BLaER1 treated with 17β-estradiol and CSF1 and Interleukin-3, amounts not matched to agents 10 nM and 100 nM (cell line): Measurements from ENCODE around the gene MND1.

Source experiments
- H3K27ac ChIP-seq, 11 experiments: shearing (Covaris generic); formaldehyde crosslinking; 2 replicates each; pipeline ENCODE4 v1.8.1; 2022
- H3K27me3 ChIP-seq, 11 experiments: shearing (Covaris generic); formaldehyde crosslinking; 2 replicates each; pipeline ENCODE4 v1.8.1; 2022
- H3K36me3 ChIP-seq, 11 experiments: shearing (Covaris generic); formaldehyde crosslinking; 2 replicates each; pipeline ENCODE4 v1.8.1; 2022
- H3K4me1 ChIP-seq, 10 experiments: shearing (Covaris generic); formaldehyde crosslinking; 2 replicates each; pipeline ENCODE4 v1.8.1; 2022
- H3K4me2 ChIP-seq, 11 experiments: shearing (Covaris generic); formaldehyde crosslinking; 2 replicates each; pipeline ENCODE4 v1.8.1; 2022
- H3K4me3 ChIP-seq, 10 experiments: shearing (Covaris generic); formaldehyde crosslinking; 2 replicates each; pipeline ENCODE4 v1.8.1; 2022
- H3K9ac ChIP-seq, 11 experiments: shearing (Covaris generic); formaldehyde crosslinking; 2 replicates each; pipeline ENCODE4 v1.8.1; 2022
- H3K9me3 ChIP-seq, 11 experiments: shearing (Covaris generic); formaldehyde crosslinking; replicated peaks in 1 of 11; 2 replicates each; pipeline ENCODE4 v1.8.1; 2022
- H4K20me1 ChIP-seq, 11 experiments: shearing (Covaris generic); formaldehyde crosslinking; 2 replicates each; pipeline ENCODE4 v1.8.1; 2022
- Cebpa-rat ChIP-seq, 11 experiments: shearing (Covaris generic); IDR thresholded peaks; 2 replicates each; pipeline ENCODE4 v1.8.1; 2022

MND1 gene

GRCh38 chr4:153342751-153343552 lies 1.5 kb upstream of the MND1 start:
- H3K36me3 ChIP-seq = peaks cover 0 to 5% (median 0%) of the 10 kb centered on the region in 11 experiments; a peak in 1 of 22 replicates
- peak overlapping the region in 5 of 10 experiments; percentile 71 to 92 (median 78); a peak in 7 of 20 replicates for H3K4me3 ChIP-seq
- 0 out of 22 replicates have a peak, but pooled peaks cover 0 to 5% (median 0%) of the 10 kb centered on the region in 11 experiments for H3K9me3 ChIP-seq
- no peak for TF ChIP-seq Cebpa-rat (IDR thresholded peaks at IDR 0.05)
- peaks cover 55 to 72% (median 64%) of the 10 kb centered on the region in 10 experiments for H3K4me1 ChIP-seq
- no peaks in the 10 kb centered on the region for H4K20me1 ChIP-seq
- H3K27me3 ChIP-seq = no peaks in the 10 kb centered on the region; a peak in 1 of 22 replicates
- H3K27ac ChIP-seq = peak overlapping the region in 9 of 11 experiments; percentile 70 to 97 (median 95); a peak in 17 of 22 replicates
- H3K4me2 ChIP-seq = peak overlapping the region; percentile 77 to 92 (median 87)
- peak overlapping the region in 9 of 11 experiments; percentile 3 to 98 (median 93); a peak in 14 of 22 replicates for H3K9ac ChIP-seq

GRCh38 chr4:153345012-153345981 lies 809 bp downstream of the MND1 start:
- Histone ChIP-seq H3K4me2 (peak overlapping the region; percentile 77 to 92 (median 87)), H3K36me3 (peaks cover 0 to 6% (median 2%) of the 10 kb centered on the region in 11 experiments; a peak in 8 of 22 replicates), H3K4me1 (peaks cover 60 to 85% (median 78%) of the 10 kb centered on the region in 10 experiments), H3K27me3 (no peaks in the 10 kb centered on the region; a peak in 1 of 22 replicates), H3K9ac (peak overlapping the region; percentile 69 to 98 (median 93)), H3K4me3 (peak overlapping the region; percentile 71 to 93 (median 80)), H4K20me1 (no peaks in the 10 kb centered on the region), H3K9me3 (no peaks in the 10 kb centered on the region; a peak in 1 of 22 replicates), H3K27ac (peak overlapping the region in 10 of 11 experiments; percentile 48 to 97 (median 96); a peak in 20 of 22 replicates)
- peak in 1 of 11 experiments; percentile 33; a peak in 1 of 22 replicates for TF ChIP-seq Cebpa-rat (IDR thresholded peaks at IDR 0.05)

- Histone ChIP-seq H3K27ac (peak overlapping the region in 9 of 11 experiments; percentile 83 to 97 (median 96); a peak in 18 of 22 replicates), H3K9me3 (no peaks in the 10 kb centered on the region; a peak in 1 of 22 replicates), H3K36me3 (peaks cover 0 to 13% (median 7%) of the 10 kb centered on the region in 11 experiments; a peak in 8 of 22 replicates), H3K27me3 (no peaks in the 10 kb centered on the region; a peak in 1 of 22 replicates), H3K4me2 (peak overlapping the region; percentile 77 to 92 (median 87)), H3K4me1 (peaks cover 60 to 81% (median 73%) of the 10 kb centered on the region in 10 experiments), H4K20me1 (no peaks in the 10 kb centered on the region), H3K4me3 (peak overlapping the region; percentile 71 to 93 (median 80); a peak in 17 of 20 replicates), H3K9ac (peak overlapping the region in 10 of 11 experiments; percentile 77 to 98 (median 94); a peak in 19 of 22 replicates)
- TF ChIP-seq Cebpa-rat (IDR thresholded peaks at IDR 0.05) = no peak
These were observed 1.5 kb downstream of the MND1 start for GRCh38 chr4:153346031-153346430.

- H3K27ac ChIP-seq = peak overlapping the region in 8 of 11 experiments; percentile 9 to 97 (median 96); a peak in 13 of 22 replicates
- no peak for TF ChIP-seq Cebpa-rat (IDR thresholded peaks at IDR 0.05)
- H3K4me1 ChIP-seq = peaks cover 55 to 76% (median 68%) of the 10 kb centered on the region in 10 experiments
These were observed 2.1 kb downstream of the MND1 start for GRCh38 chr4:153346563-153346962.

GRCh38 chr4:153347117-153347516 lies 2.6 kb downstream of the MND1 start:
- peaks cover 0 to 22% (median 16%) of the 10 kb centered on the region in 11 experiments; a peak in 13 of 22 replicates for H3K36me3 ChIP-seq
- no peaks in the 10 kb centered on the region for H4K20me1 ChIP-seq
- H3K4me1 ChIP-seq = peaks cover 49 to 70% (median 62%) of the 10 kb centered on the region in 10 experiments
- peak overlapping the region in 7 of 10 experiments; percentile 71 to 93 (median 81); a peak in 10 of 20 replicates for H3K4me3 ChIP-seq
- TF ChIP-seq Cebpa-rat (IDR thresholded peaks at IDR 0.05) = no peak
- peak overlapping the region in 9 of 11 experiments; percentile 12 to 98 (median 94); a peak in 15 of 22 replicates for H3K9ac ChIP-seq
- H3K27me3 ChIP-seq = no peaks in the 10 kb centered on the region; a peak in 1 of 22 replicates
- H3K9me3 ChIP-seq = no peaks in the 10 kb centered on the region; a peak in 1 of 22 replicates
- H3K4me2 ChIP-seq = peak overlapping the region; percentile 20 to 92 (median 87); a peak in 21 of 22 replicates
- H3K27ac ChIP-seq = peak overlapping the region in 7 of 11 experiments; percentile 9 to 97 (median 95); a peak in 10 of 22 replicates

More at GRCh38 chr4:153346563-153346962, 2.1 kb downstream of the MND1 start:
- peaks cover 0 to 16% (median 10%) of the 10 kb centered on the region in 11 experiments; a peak in 12 of 22 replicates for H3K36me3 ChIP-seq
- peak overlapping the region; percentile 20 to 92 (median 87); a peak in 21 of 22 replicates for H3K4me2 ChIP-seq
- peak overlapping the region in 9 of 11 experiments; percentile 12 to 98 (median 94); a peak in 15 of 22 replicates for H3K9ac ChIP-seq
- no peaks in the 10 kb centered on the region; a peak in 1 of 22 replicates for H3K9me3 ChIP-seq
- H3K4me3 ChIP-seq = peak overlapping the region in 7 of 10 experiments; percentile 71 to 93 (median 81); a peak in 10 of 20 replicates
- no peaks in the 10 kb centered on the region for H4K20me1 ChIP-seq
- H3K27me3 ChIP-seq = no peaks in the 10 kb centered on the region; a peak in 1 of 22 replicates

GRCh38 chr4:153348006-153348405 lies 3.5 kb downstream of the MND1 start:
- peaks cover 0 to 30% (median 23%) of the 10 kb centered on the region in 11 experiments; a peak in 14 of 22 replicates for H3K36me3 ChIP-seq
- no peak for TF ChIP-seq Cebpa-rat (IDR thresholded peaks at IDR 0.05)
- peak overlapping the region in 6 of 11 experiments; percentile 92 to 98 (median 94); a peak in 10 of 22 replicates for H3K9ac ChIP-seq
- peak overlapping the region in 6 of 11 experiments; percentile 94 to 97 (median 96); a peak in 8 of 22 replicates for H3K27ac ChIP-seq
- no peaks in the 10 kb centered on the region; a peak in 1 of 22 replicates for H3K27me3 ChIP-seq
- H3K9me3 ChIP-seq = no peaks in the 10 kb centered on the region; a peak in 1 of 22 replicates
- peak overlapping the region; percentile 45 to 92 (median 87); a peak in 21 of 22 replicates for H3K4me2 ChIP-seq
- H3K4me3 ChIP-seq = peak overlapping the region in 3 of 10 experiments; percentile 71 to 81 (median 78); a peak in 2 of 20 replicates
- H4K20me1 ChIP-seq = no peaks in the 10 kb centered on the region
- peaks cover 40 to 62% (median 53%) of the 10 kb centered on the region in 10 experiments for H3K4me1 ChIP-seq

- Histone ChIP-seq H3K4me2 (peak overlapping the region in 9 of 11 experiments; percentile 24 to 92 (median 66); a peak in 17 of 22 replicates), H3K9me3 (no peaks in the 10 kb centered on the region; a peak in 1 of 22 replicates), H3K27ac (peak overlapping the region in 1 of 11 experiments; percentile 16; a peak in 1 of 22 replicates), H4K20me1 (no peaks in the 10 kb centered on the region), H3K4me1 (peaks cover 30 to 51% (median 42%) of the 10 kb centered on the region in 10 experiments), H3K27me3 (no peaks in the 10 kb centered on the region; a peak in 1 of 22 replicates), H3K9ac (no peak overlapping the region), H3K4me3 (peak overlapping the region in 1 of 10 experiments; percentile 3; a peak in 1 of 20 replicates), H3K36me3 (peaks cover 0 to 39% (median 29%) of the 10 kb centered on the region in 11 experiments; a peak in 15 of 22 replicates)
- no peak for TF ChIP-seq Cebpa-rat (IDR thresholded peaks at IDR 0.05)
These were observed 4.8 kb downstream of the MND1 start for GRCh38 chr4:153349206-153349805.
